H9 (cell line): ENCODE data around the gene RAMP3. TPM values are rescaled to one million over a fixed set of nuclear protein-coding genes. Genes with fewer than 3 reads are reported as not detected.

ENCODE experiments used
- DNase-seq: peaks from one replicate; pipeline ENCODE4 v3.0.0-alpha.2; 2017
- H2AFZ ChIP-seq: one replicate; pipeline ENCODE4 v1.6.1; 2013; ENCODE audit warnings: mild to moderate bottlenecking, low read length, control low read depth, moderate library complexity
- H2AK5ac ChIP-seq: 2 replicates; pipeline ENCODE4 v1.6.1; 2013; ENCODE audit warnings: low read length, control low read depth, mixed read lengths; ENCODE audit not compliant: insufficient read length
- H2BK120ac ChIP-seq: one replicate; pipeline ENCODE4 v1.6.1; 2013; ENCODE audit warnings: low read depth, mild to moderate bottlenecking, low read length, control low read depth, inconsistent platforms; ENCODE audit not compliant: poor library complexity, severe bottlenecking
- H2BK12ac ChIP-seq: 2 replicates; pipeline ENCODE4 v1.6.1; 2013; ENCODE audit warnings: low read length, control low read depth, mixed read lengths, low read depth; ENCODE audit not compliant: insufficient read length
- H2BK15ac ChIP-seq: 2 replicates; pipeline ENCODE4 v1.6.1; 2013; ENCODE audit warnings: low read depth, low read length, control low read depth
- H2BK20ac ChIP-seq: one replicate; pipeline ENCODE4 v1.6.1; 2013; ENCODE audit warnings: low read depth, mild to moderate bottlenecking, low read length, control low read depth, inconsistent platforms; ENCODE audit not compliant: poor library complexity, severe bottlenecking
- H2BK5ac ChIP-seq: 2 replicates; pipeline ENCODE4 v1.6.1; 2013; ENCODE audit warnings: low read length, control low read depth, mixed read lengths; ENCODE audit not compliant: insufficient read length
- H3K14ac ChIP-seq: 2 replicates; pipeline ENCODE4 v1.6.1; 2013; ENCODE audit warnings: low read length, control low read depth; ENCODE audit not compliant: insufficient read depth
- H3K18ac ChIP-seq: 2 replicates; pipeline ENCODE4 v1.6.1; 2013; ENCODE audit warnings: low read depth, mild to moderate bottlenecking, mixed read lengths, low read length, control low read depth; ENCODE audit not compliant: insufficient read length
- H3K23ac ChIP-seq: 2 replicates; pipeline ENCODE4 v1.6.1; 2013; ENCODE audit warnings: low read length, control low read depth, mixed read lengths, low read depth; ENCODE audit not compliant: insufficient read length
- H3K23me2 ChIP-seq: 2 replicates; pipeline ENCODE4 v1.6.1; 2013; ENCODE audit warnings: low read depth, mild to moderate bottlenecking, mixed read lengths, low read length, control low read depth; ENCODE audit not compliant: insufficient read length, poor library complexity, severe bottlenecking
- H3K27ac ChIP-seq: 2 replicates; pipeline ENCODE4 v1.5.1; 2013; ENCODE audit warnings: low read length, control low read depth, mixed read lengths, low read depth; ENCODE audit not compliant: insufficient read length
- H3K27me3 ChIP-seq: 2 replicates; pipeline ENCODE4 v1.6.1; 2013; ENCODE audit warnings: low read length, control low read depth, inconsistent platforms; ENCODE audit not compliant: insufficient read depth
- H3K4ac ChIP-seq: 2 replicates; pipeline ENCODE4 v1.6.1; 2013; ENCODE audit warnings: low read depth, mild to moderate bottlenecking, control low read depth, inconsistent platforms, low read length, moderate library complexity
- H3K4me1 ChIP-seq: 2 replicates; pipeline ENCODE4 v1.6.1; 2013; ENCODE audit warnings: low read length, control low read depth, inconsistent platforms; ENCODE audit not compliant: insufficient read depth
- H3K4me2 ChIP-seq: 2 replicates; pipeline ENCODE4 v1.6.1; 2013; ENCODE audit warnings: low read length, control low read depth, mixed read lengths; ENCODE audit not compliant: insufficient read length, insufficient read depth
- H3K56ac ChIP-seq: 2 replicates; pipeline ENCODE4 v1.6.1; 2013; ENCODE audit warnings: low read depth, mild to moderate bottlenecking, mixed read lengths, low read length, control low read depth; ENCODE audit not compliant: insufficient read length
- H3K79me1 ChIP-seq: 2 replicates; pipeline ENCODE4 v1.6.1; 2013; ENCODE audit warnings: low read depth, mild to moderate bottlenecking, moderate library complexity, low read length, control low read depth, inconsistent platforms; ENCODE audit not compliant: insufficient read depth, poor library complexity, severe bottlenecking
- H3K79me2 ChIP-seq: 2 replicates; pipeline ENCODE4 v1.6.1; 2013; ENCODE audit warnings: low read length, control low read depth, inconsistent platforms; ENCODE audit not compliant: insufficient read depth
- H3K9ac ChIP-seq: 2 replicates; pipeline ENCODE4 v1.6.1; 2013; ENCODE audit warnings: low read length, control low read depth, mixed read lengths; ENCODE audit not compliant: insufficient read length; ENCODE audit errors: extremely low read depth
- H3K9me3 ChIP-seq: one replicate; pipeline ENCODE4 v1.6.1; 2013; ENCODE audit warnings: low read depth, low read length, inconsistent platforms; ENCODE audit not compliant: control insufficient read depth
- H3T11ph ChIP-seq: one replicate; pipeline ENCODE4 v1.6.1; 2013; ENCODE audit warnings: mild to moderate bottlenecking, low read length, control low read depth, inconsistent platforms
- H4K20me1 ChIP-seq: one replicate; pipeline ENCODE4 v1.6.1; 2013; ENCODE audit not compliant: control insufficient read depth, insufficient read length, insufficient read depth
- H4K5ac ChIP-seq: 2 replicates; pipeline ENCODE4 v1.6.1; 2013; ENCODE audit warnings: low read depth, mild to moderate bottlenecking, mixed read lengths, low read length, control low read depth; ENCODE audit not compliant: insufficient read length
- H4K8ac ChIP-seq: replicated peaks from 2 replicates; pipeline ENCODE4 v1.6.1; 2013; ENCODE audit warnings: low read length, control low read depth, mixed read lengths, low read depth; ENCODE audit not compliant: insufficient read length
- H4K91ac ChIP-seq: 2 replicates; pipeline ENCODE4 v1.6.1; 2013; ENCODE audit warnings: low read depth, mild to moderate bottlenecking, moderate library complexity, mixed read lengths, low read length, control low read depth; ENCODE audit not compliant: insufficient read length
- H3K27ac Mint-ChIP-seq, 3 experiments: 2 replicates in 2 of 3; 3 replicates in 1 of 3; pipeline ENCODE4 v1.8.0; 2020 to 2021; ENCODE audit warnings: mixed read lengths in 3 of 3, mild to moderate bottlenecking in 1 of 3, moderate library complexity in 1 of 3
- H3K27me3 Mint-ChIP-seq: 2 replicates; pipeline ENCODE4 v1.8.0; 2021; ENCODE audit warnings: low read depth, mild to moderate bottlenecking, moderate library complexity, mixed read lengths
- H3K36me3 Mint-ChIP-seq, 3 experiments: 2 replicates in 2 of 3; 3 replicates in 1 of 3; pipeline ENCODE4 v1.8.0; 2020 to 2021; ENCODE audit warnings: low read depth in 3 of 3, mixed read lengths in 3 of 3; ENCODE audit not compliant: insufficient read depth in 1 of 3
- H3K4me1 Mint-ChIP-seq, 2 experiments: 2 replicates each; pipeline ENCODE4 v1.8.0; 2020; ENCODE audit warnings: mixed read lengths in 2 of 2
- H3K4me3 Mint-ChIP-seq, 2 experiments: 2 replicates in 1 of 2; 3 replicates in 1 of 2; pipeline ENCODE4 v1.8.0; 2020 to 2021; ENCODE audit warnings: mild to moderate bottlenecking in 2 of 2, mixed read lengths in 2 of 2, moderate library complexity in 1 of 2
- H3K9me3 Mint-ChIP-seq, 2 experiments: 2 replicates in 1 of 2; 3 replicates in 1 of 2; pipeline ENCODE4 v1.8.0; 2020; ENCODE audit warnings: mild to moderate bottlenecking in 2 of 2, mixed read lengths in 2 of 2, moderate library complexity in 1 of 2
- WGBS: extraction: QIAGEN DNeasy Blood & Tissue Kit; methylation state at CpG from one replicate; pipeline ENCODE4 v1.1.7; 2013; ENCODE audit warnings: missing lambda C conversion rate, low lambda C conversion rate, mixed read lengths; ENCODE audit not compliant: insufficient read length; ENCODE audit errors: extremely low coverage; 5-methylcytosine and 5-hydroxymethylcytosine counted together
- total RNA-seq: library from RNA; stranded (reverse); gene quantifications from 2 replicates; pipeline ENCODE4 v1.2.1, GENCODE V29; 2021
- TF ChIP-seq, protein P1 (sequence below): fragments of 200-600 bp; sonication (generic); conservative IDR thresholded peaks from 3 replicates; pipeline ENCODE4 v1.8.0; 2021; ENCODE audit warnings: antibody characterized with exemption, mild to moderate bottlenecking

Gene RAMP3
- total RNA-seq, 1 experiment from 2014 or later: 0.63 TPM

DNA sequence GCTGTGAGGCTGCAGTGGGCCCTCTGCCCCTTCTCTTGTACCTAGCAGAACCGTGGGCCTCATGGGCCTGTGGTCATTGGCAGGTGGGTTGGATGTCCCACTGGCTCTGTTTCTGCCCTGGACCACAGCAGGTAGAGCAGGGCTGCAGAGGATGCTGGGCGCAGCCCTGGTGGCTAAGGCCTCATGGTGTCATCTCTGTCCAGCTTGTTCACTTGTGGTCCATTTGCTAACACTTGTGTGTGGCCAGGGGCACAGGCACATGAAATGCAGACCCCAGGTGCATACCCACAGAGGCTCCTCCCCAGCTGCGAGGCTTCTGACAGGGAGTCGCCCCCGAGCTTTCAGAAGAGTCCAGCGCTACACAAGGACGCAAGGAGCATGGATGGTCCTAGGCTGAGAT is 23.7 kb upstream of the RAMP3 start:
- no peak overlapping the region for H3K18ac ChIP-seq
- H2BK15ac ChIP-seq: no peak overlapping the region
- H4K91ac ChIP-seq: no peak overlapping the region
- no peak overlapping the region for H3K4me2 ChIP-seq
- H3K79me1 ChIP-seq: no peaks in the 10 kb centered on the region
- H4K8ac ChIP-seq: no peak overlapping the region
- DNase-seq: no peak
- peaks cover 2% of the 10 kb centered on the region; the same call in 1 of the 2 replicates for H3K27me3 Mint-ChIP-seq
- no peak overlapping the region for H3K9ac ChIP-seq
- H2BK12ac ChIP-seq: no peak overlapping the region
- H3K14ac ChIP-seq: no peak overlapping the region
- H3K27ac ChIP-seq: no peak overlapping the region
- no peak overlapping the region for H3K4ac ChIP-seq
- no peaks in the 10 kb centered on the region for H3K36me3 Mint-ChIP-seq
- H3K4me1 Mint-ChIP-seq: peaks cover 6 to 8% of the 10 kb centered on the region in 2 experiments
- H3K4me3 Mint-ChIP-seq: no peak overlapping the region
- no peak overlapping the region for H2AFZ ChIP-seq
- H3T11ph ChIP-seq: no peak overlapping the region
- no peak overlapping the region for H3K23ac ChIP-seq
- no peak overlapping the region for H4K5ac ChIP-seq
- TF ChIP-seq, protein P1, sequence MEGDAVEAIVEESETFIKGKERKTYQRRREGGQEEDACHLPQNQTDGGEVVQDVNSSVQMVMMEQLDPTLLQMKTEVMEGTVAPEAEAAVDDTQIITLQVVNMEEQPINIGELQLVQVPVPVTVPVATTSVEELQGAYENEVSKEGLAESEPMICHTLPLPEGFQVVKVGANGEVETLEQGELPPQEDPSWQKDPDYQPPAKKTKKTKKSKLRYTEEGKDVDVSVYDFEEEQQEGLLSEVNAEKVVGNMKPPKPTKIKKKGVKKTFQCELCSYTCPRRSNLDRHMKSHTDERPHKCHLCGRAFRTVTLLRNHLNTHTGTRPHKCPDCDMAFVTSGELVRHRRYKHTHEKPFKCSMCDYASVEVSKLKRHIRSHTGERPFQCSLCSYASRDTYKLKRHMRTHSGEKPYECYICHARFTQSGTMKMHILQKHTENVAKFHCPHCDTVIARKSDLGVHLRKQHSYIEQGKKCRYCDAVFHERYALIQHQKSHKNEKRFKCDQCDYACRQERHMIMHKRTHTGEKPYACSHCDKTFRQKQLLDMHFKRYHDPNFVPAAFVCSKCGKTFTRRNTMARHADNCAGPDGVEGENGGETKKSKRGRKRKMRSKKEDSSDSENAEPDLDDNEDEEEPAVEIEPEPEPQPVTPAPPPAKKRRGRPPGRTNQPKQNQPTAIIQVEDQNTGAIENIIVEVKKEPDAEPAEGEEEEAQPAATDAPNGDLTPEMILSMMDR: no peak
- no peaks in the 10 kb centered on the region for H3K4me1 ChIP-seq
- H3K27me3 ChIP-seq: no peaks in the 10 kb centered on the region
- H3K9me3 Mint-ChIP-seq: no peaks in the 10 kb centered on the region
- no peak overlapping the region for H2AK5ac ChIP-seq
- WGBS: no CpG with 5 or more reads among the region's 7 CpGs
- H2BK120ac ChIP-seq: no peak overlapping the region
- no peaks in the 10 kb centered on the region for H3K23me2 ChIP-seq
- H3K56ac ChIP-seq: no peak overlapping the region
- no peak overlapping the region for H2BK5ac ChIP-seq
- no peaks in the 10 kb centered on the region for H3K9me3 ChIP-seq
- H3K79me2 ChIP-seq: no peaks in the 10 kb centered on the region
- H4K20me1 ChIP-seq: no peaks in the 10 kb centered on the region
- H3K27ac Mint-ChIP-seq: no peak overlapping the region
- no peak overlapping the region for H2BK20ac ChIP-seq
